Fibroblast of mammary gland (primary cell): ENCODE results near the gene MFAP3L.

Experiments
- DNase-seq: peaks from one replicate; pipeline ENCODE4 v3.0.0-alpha.2; 2010; ENCODE audit warnings: low read depth
- H3K4me3 ChIP-seq: 2 replicates; pipeline ENCODE4 v1.5.1; 2011; ENCODE audit warnings: low read depth, mild to moderate bottlenecking, low read length, moderate library complexity; ENCODE audit not compliant: control insufficient read depth
- CTCF ChIP-seq: conservative IDR thresholded peaks from 2 replicates; pipeline ENCODE4 v1.5.1; 2011; ENCODE audit warnings: low read depth, low read length, inconsistent platforms; ENCODE audit not compliant: control insufficient read depth, insufficient read depth

The MFAP3L gene

GRCh38 chr4:170003071-170004070 lies 22.8 kb downstream of the MFAP3L start:
- no peak overlapping the region for H3K4me3 ChIP-seq
- TF ChIP-seq CTCF = no peak
- DNase-seq = no peak

GRCh38 chr4:170001745-170002267 lies 24.4 kb downstream of the MFAP3L start:
- H3K4me3 ChIP-seq = no peak overlapping the region
- no peak for TF ChIP-seq CTCF
- DNase-seq = no peak

- no peak for DNase-seq
- no peak for TF ChIP-seq CTCF
- H3K4me3 ChIP-seq = no peak overlapping the region
Observed at GRCh38 chr4:170001011-170001744, 25.0 kb downstream of the MFAP3L start.

GRCh38 chr4:169999923-170000322 lies 26.3 kb downstream of the MFAP3L start:
- DNase-seq = no peak
- TF ChIP-seq CTCF = no peak
- H3K4me3 ChIP-seq = no peak overlapping the region

- DNase-seq = no peak
- no peak for TF ChIP-seq CTCF
- H3K4me3 ChIP-seq = no peak overlapping the region
Observed at GRCh38 chr4:169998981-169999380, 27.2 kb downstream of the MFAP3L start.

GRCh38 chr4:169996379-169997240 lies 29.6 kb downstream of the MFAP3L start:
- no peak overlapping the region for H3K4me3 ChIP-seq
- no peak for TF ChIP-seq CTCF
- no peak for DNase-seq
